LNCaP clone FGC (cell line): ENCODE measurements around the gene ATP1B1.

ENCODE experiments used
- DNase-seq: peaks from one replicate; pipeline ENCODE4 v3.0.0-alpha.2; 2011; ENCODE audit warnings: low read depth
- H3K4me3 ChIP-seq: 2 replicates; pipeline ENCODE4 v1.5.1; 2011; ENCODE audit warnings: mild to moderate bottlenecking, low read depth, low read length, control low read depth
- CTCF ChIP-seq: IDR thresholded peaks from 2 replicates; pipeline ENCODE4 v1.5.1; 2012; ENCODE audit warnings: mild to moderate bottlenecking; ENCODE audit not compliant: control insufficient read depth, insufficient read depth; ENCODE audit errors: extremely low read depth

ATP1B1 gene

GRCh38 chr1:169112241-169112640, 5.8 kb downstream of the ATP1B1 start:
- no peak for TF ChIP-seq CTCF
- no peak overlapping the region for H3K4me3 ChIP-seq

GRCh38 chr1:169113613-169114119, 7.2 kb downstream of the ATP1B1 start:
- DNase-seq, result no peak

More at GRCh38 chr1:169112241-169112640, 5.8 kb downstream of the ATP1B1 start:
- no peak for DNase-seq

DNA sequence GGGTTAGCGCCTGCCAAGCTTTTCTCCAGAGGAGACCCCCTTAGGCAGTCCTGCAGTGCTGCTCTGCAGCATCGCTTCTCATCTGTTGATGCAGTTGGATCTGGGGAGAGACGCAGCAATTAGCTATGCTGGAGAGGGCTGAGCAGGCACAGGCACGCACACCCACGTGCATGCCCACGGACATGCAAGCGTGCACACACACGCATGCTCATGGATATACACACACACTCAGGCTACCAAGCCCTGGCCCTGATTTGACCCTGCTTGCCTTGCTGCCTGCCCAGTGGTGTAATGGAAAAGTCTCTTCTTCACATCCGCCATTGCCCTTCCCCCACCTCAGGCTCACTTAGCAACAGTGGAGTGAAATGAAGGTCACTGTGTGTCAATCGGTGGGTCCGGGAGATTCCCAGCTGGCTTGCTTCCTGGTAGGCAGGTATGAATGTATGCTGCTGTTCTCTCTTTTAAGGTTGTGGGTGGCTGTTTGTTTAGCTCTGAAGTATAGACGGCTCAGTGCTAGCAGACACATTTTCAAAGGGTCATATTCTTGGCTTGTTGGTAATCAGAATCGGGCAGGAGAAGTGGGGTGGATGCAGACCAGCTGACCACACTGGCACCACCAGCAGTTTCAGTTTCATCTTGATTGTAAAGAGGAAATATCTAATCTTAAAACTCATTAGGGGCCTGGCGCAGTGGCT, 9.5 kb downstream of the ATP1B1 start:
- no peak for DNase-seq
- no peak for TF ChIP-seq CTCF
- H3K4me3 ChIP-seq, result no peak overlapping the region

More at GRCh38 chr1:169113613-169114119, 7.2 kb downstream of the ATP1B1 start:
- TF ChIP-seq CTCF, result no peak
- H3K4me3 ChIP-seq, result no peak overlapping the region

GRCh38 chr1:169117014-169117413, 10.5 kb downstream of the ATP1B1 start:
- DNase-seq, result no peak
- no peak overlapping the region for H3K4me3 ChIP-seq
- no peak for TF ChIP-seq CTCF

DNA sequence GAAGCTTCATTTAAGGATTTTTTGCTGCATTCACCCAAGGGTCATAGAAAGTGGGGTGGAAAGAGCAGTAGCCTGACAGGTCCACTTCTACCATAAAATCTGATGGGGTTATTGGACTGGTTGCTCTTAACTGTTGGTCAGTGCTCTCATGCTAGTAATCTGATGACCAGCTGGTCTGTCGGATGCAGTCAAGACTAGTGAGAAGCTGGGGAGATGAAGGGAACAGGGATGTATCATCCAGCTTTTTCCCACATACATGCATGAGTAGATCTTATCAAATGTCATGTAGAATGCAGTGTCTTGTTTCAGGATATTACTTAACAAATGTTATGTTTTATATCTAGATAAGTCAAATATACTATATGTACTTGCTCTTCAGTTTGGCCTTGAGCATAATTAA, 11.1 kb downstream of the ATP1B1 start:
- H3K4me3 ChIP-seq, result no peak overlapping the region
- no peak for TF ChIP-seq CTCF
- DNase-seq, result no peak

DNA sequence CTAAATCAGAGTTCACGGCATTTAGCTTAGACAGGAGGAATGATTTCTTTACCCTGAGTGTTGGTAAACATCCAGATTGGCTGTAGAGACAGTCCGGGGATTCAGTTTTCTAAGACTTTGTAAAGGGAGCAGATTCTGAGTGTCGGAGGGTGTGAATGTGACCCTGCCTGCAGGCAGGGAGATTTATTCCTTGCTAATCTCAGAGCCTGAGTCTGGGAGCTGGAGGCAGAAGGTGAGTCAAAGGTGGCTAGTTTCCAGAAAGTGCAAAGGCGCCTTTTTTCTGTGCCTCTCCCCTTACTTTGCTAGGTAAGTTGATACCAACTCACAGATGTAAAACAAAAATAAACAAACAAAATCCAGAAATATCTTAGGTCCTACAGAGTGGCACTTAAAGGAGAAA, 11.7 kb downstream of the ATP1B1 start:
- TF ChIP-seq CTCF, result no peak
- no peak overlapping the region for H3K4me3 ChIP-seq
- no peak for DNase-seq

DNA sequence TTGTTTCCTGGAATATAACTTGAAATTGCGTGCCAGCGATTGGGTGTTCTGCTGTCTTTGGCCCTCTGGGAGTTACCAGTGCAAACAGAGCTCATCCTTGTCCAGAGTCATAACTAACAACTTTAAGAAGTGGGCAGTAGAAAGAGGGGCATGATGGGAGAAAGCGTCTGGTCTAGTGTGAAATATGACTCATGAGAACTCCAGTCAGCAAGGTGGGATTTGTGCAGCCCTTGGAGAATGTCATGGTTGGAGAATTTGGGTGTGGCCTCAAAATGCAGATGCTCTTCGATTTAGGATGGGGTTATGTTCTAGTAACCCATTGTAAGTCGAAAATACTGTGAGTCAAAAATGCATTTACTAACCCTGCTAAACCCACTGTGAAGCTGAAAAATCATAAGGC, 12.9 kb downstream of the ATP1B1 start:
- no peak for DNase-seq
- no peak overlapping the region for H3K4me3 ChIP-seq
- no peak for TF ChIP-seq CTCF
